ENCODE data around the gene ZNF280D. TPM values are rescaled to one million over a fixed set of nuclear protein-coding genes. Genes with fewer than 3 reads are reported as not detected.
"Not testable (repeated sequence)": the region's sequence is repeated elsewhere in the genome, so short reads cannot be mapped to it uniquely, and the experiment has no call there.

ZNF280D gene
- total RNA-seq, 2 donors from 2014 or later: 21.3 to 26.1 TPM

DNA sequence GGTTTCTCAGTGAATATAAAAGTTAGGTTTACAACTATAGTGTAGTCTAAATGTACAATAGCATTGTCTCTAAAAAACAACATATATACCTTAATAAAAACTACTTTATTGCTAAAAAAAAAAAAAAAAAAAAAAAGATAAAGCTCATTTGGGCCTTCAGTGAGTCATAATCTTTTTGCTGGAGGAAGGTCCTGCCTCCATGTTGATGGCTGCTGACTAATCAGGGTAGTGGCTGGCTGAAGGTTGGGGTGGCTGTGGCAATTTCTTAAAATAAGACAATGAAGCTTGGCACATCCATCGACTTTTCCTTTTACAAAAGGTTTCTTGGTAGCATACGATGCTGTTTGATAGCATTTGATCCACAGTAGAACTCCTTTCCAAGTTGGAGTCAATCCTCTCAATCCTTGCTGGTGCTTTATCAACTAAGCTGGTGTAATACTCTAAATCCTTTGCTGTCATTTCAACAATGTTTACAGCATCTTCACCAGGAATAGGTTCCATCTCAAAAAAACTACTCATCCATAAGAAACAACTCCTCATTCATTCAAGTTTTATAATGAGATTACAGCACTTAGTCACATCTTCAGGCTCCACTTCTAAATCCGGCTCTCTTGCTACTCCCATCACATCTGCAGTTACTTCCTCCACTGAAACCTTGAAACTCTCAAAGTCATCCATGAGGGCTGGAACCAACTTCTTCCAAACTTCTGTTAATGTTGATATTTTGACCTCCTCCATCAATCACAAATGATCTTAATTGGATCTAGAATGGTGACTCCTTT, 13.3 kb downstream of the ZNF280D start:
- DNase-seq: peak in 1 of 2 donors; percentile 19
- no peaks in the 10 kb centered on the region for H3K9me3 Mint-ChIP-seq
- H3K4me1 Mint-ChIP-seq (ENCODE audit: low read depth): peaks cover 46% of the 10 kb centered on the region
- no peaks in the 10 kb centered on the region for H3K27me3 Mint-ChIP-seq (ENCODE audit: low read depth)
- no peak overlapping the region for H3K4me3 Mint-ChIP-seq
- no peak for ATAC-seq (replicated peaks in 1 of 2)
- no peak overlapping the region for H3K27ac Mint-ChIP-seq
- peaks cover 0 to 1% of the 10 kb centered on the region in 2 donors for H3K36me3 Mint-ChIP-seq (ENCODE audit: insufficient read depth in 2 of 2)

DNA sequence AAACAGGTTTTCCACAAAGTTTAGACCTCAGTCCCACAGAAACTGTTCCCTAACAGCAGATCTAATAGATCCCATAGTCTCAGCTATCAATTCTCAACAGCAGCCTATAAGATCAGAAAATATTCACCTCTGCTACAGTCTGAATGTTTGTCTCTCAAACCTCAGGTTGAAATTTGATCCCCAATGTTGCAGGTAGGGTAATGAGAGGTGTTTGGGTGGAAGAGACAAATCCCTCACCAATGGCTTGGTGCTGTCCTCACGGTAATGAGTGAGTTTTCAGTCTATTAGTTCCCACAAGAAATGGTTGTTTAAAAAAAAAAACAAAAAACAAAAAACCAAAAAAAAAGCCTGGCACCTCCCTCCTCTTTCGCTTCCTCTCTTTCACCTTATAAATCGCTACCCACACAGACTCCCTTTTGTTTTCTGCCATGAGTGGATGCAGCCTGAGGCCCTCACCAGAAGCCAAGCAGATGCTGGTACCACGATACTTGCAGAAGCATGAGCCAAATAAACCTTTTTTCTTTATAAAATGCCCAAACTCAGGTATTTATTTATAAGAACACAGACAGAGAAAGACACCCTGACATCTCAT, 14.2 kb downstream of the ZNF280D start:
- H3K4me1 Mint-ChIP-seq (ENCODE audit: low read depth): peaks cover 37% of the 10 kb centered on the region
- H3K36me3 Mint-ChIP-seq (ENCODE audit: insufficient read depth in 2 of 2): peaks cover 0 to 1% of the 10 kb centered on the region in 2 donors
- H3K4me3 Mint-ChIP-seq: peak overlapping the region in 1 of 2 donors; percentile 17
- no peak for DNase-seq
- ATAC-seq (replicated peaks in 1 of 2): no peak
- H3K27me3 Mint-ChIP-seq (ENCODE audit: low read depth): no peaks in the 10 kb centered on the region
- H3K27ac Mint-ChIP-seq: peak overlapping the region; percentile 23
- no peaks in the 10 kb centered on the region for H3K9me3 Mint-ChIP-seq

DNA sequence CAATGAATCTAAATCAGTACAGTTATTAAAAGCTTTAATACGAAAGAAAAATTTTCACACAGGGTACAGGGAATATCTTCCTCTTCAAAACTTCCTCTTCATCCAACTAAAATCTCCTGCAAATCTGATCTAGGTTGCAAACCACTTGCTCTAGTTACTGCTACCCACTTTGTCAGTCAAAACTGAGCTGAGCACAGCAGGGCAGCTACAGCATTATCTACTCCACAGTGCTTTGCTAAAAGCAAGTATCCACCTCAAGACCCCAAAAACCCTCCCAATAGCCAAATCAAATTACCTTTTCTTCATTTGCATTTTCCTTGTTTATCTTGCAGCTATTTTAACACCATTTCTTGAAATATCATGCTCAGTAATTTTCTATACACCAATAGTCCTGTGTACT, 14.7 kb downstream of the ZNF280D start:
- DNase-seq (no peak), ATAC-seq (replicated peaks in 1 of 2) (no peak)
- Mint-ChIP-seq H3K4me1 (ENCODE audit: low read depth) (peaks cover 32% of the 10 kb centered on the region), H3K36me3 (ENCODE audit: insufficient read depth in 2 of 2) (peaks cover 0 to 1% of the 10 kb centered on the region in 2 donors), H3K9me3 (no peaks in the 10 kb centered on the region), H3K27ac (no peak overlapping the region), H3K27me3 (ENCODE audit: low read depth) (no peaks in the 10 kb centered on the region), H3K4me3 (no peak overlapping the region)

DNA sequence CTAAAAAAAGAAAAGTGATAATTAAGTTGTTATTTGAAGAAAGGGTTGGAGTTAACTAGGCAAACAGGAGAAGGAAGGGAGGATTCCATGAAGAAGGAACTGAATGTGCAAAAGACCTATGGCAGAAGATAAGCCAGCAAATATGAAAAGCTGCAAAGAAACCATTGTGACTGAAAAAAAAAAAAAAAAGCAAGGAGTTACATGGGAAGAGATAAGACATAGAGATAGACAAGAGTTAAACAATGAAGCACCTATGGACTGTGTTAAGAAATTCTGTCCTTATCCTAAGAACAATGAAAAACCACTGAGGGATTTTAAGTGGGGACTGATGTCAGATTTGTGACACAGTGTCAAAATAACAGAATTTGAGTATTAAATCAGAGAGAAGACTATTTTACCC, 17.0 kb downstream of the ZNF280D start:
- peaks cover 0 to 1% of the 10 kb centered on the region in 2 donors for H3K36me3 Mint-ChIP-seq (ENCODE audit: insufficient read depth in 2 of 2)
- H3K4me3 Mint-ChIP-seq: no peak overlapping the region
- H3K9me3 Mint-ChIP-seq: no peaks in the 10 kb centered on the region
- H3K27ac Mint-ChIP-seq: no peak overlapping the region
- no peak for ATAC-seq (replicated peaks in 1 of 2)
- DNase-seq: no peak
- H3K4me1 Mint-ChIP-seq (ENCODE audit: low read depth): peaks cover 29% of the 10 kb centered on the region
- no peaks in the 10 kb centered on the region for H3K27me3 Mint-ChIP-seq (ENCODE audit: low read depth)

DNA sequence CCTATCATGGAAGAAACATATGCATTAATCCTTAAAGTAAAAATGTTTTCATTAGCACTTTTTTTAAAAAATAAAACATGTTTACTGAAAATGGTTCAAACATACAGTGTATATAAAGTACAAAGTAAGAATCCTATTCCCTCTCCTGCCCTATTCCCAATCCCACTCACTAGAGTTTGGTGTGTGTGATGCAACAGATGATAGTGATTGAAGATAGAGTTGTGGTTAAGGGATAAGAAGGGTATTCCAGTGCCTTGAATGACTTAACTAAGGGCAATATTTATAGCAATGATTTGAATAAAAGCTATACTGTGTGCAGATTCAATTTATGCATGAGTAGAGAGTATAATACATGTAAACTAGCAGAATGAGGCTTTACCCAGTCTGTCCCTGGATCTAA, 18.1 kb downstream of the ZNF280D start:
- Mint-ChIP-seq H3K27me3 (ENCODE audit: low read depth) (no peaks in the 10 kb centered on the region), H3K4me3 (no peak overlapping the region), H3K4me1 (ENCODE audit: low read depth) (peaks cover 24% of the 10 kb centered on the region), H3K27ac (no peak overlapping the region), H3K36me3 (ENCODE audit: insufficient read depth in 2 of 2) (peaks cover 0 to 1% of the 10 kb centered on the region in 2 donors), H3K9me3 (no peaks in the 10 kb centered on the region)
- DNase-seq: no peak
- ATAC-seq (replicated peaks in 1 of 2): no peak

DNA sequence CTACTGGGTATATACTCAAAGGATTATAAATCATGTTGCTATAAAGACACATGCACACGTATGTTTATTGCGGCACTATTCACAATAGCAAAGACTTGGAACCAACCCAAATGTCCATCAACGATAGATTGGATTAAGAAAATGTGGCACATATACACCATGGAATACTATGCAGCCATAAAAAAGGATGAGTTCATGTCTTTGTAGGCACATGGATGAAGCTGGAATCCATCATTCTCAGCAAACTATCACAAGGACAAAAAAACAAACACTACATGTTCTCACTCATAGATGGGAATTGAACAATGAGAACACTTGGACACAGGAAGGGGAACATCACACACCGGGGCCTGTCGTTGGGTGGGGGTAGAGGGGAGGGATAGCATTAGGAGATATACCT, 23.8 kb downstream of the ZNF280D start:
- not testable (repeated sequence) for ATAC-seq (replicated peaks in 1 of 2); H3K27ac Mint-ChIP-seq; H3K27me3 Mint-ChIP-seq (ENCODE audit: low read depth); H3K36me3 Mint-ChIP-seq (ENCODE audit: insufficient read depth in 2 of 2); H3K9me3 Mint-ChIP-seq; H3K4me1 Mint-ChIP-seq (ENCODE audit: low read depth); DNase-seq; H3K4me3 Mint-ChIP-seq

DNA sequence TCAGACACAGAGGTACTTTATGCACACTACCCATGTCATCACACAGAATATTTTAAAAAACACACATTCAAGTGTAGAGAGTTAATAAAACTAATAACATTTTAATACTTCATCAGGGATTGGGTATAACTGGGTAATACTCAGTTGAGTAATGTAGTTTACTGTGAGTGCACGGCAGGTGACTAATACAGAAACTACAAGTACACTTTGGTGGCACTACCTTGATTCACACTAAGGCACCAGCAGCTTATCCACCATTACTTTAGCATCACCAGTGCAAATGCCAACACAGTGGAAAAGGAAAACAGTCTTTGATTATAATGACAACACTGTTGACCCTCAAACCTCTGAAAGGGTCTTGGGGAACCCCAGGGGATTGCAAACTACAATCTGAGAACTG, 33.6 kb downstream of the ZNF280D start:
- Mint-ChIP-seq H3K27ac (no peak overlapping the region), H3K4me1 (ENCODE audit: low read depth) (no peaks in the 10 kb centered on the region), H3K36me3 (ENCODE audit: insufficient read depth in 2 of 2) (peaks cover 3 to 17% of the 10 kb centered on the region in 2 donors), H3K4me3 (no peak overlapping the region), H3K9me3 (no peaks in the 10 kb centered on the region), H3K27me3 (ENCODE audit: low read depth) (no peaks in the 10 kb centered on the region)
- DNase-seq (peak in 1 of 2 donors; percentile 4), ATAC-seq (replicated peaks in 1 of 2) (peak; percentile 73 to 75)

DNA sequence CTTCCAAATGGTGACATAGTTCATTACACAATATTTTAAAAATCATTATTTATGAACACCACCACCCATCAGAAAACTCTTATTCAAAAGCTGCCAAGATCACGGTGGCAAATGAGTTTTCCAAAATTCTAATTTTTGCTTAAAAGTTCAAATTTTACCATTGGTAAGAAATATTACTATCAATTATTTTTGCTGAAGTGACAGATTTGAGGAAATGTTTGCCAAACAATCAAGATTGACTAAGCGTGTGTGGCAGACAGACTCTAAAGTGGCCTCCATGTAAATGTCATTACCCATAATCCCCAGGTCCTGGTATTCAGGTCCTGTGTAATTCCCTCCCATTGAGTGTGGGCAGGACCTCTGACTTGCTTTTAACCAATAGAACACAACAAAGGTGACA, 35.0 kb downstream of the ZNF280D start:
- peaks cover 3 to 12% of the 10 kb centered on the region in 2 donors for H3K36me3 Mint-ChIP-seq (ENCODE audit: insufficient read depth in 2 of 2)

DNA sequence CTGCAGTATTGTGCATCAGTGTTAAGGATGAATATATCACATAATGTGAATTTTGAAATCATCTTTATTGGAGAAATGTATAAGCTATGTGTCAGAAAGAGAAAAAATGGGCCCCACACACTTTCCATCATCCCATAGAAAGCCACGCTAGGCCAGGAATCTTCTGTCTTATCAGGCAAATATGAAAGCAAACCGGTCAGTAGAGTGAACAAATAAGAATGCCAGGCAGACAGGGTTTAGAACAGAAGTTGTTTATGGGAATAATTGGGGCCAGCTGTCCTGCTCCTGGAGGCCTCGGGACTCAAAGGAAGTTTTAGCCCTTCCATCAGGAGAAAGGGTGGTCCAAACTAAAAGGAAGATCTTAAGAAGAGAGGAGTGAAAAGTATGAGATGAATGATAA, 39.5 kb downstream of the ZNF280D start:
- Mint-ChIP-seq H3K4me1 (ENCODE audit: low read depth) (no peaks in the 10 kb centered on the region), H3K27ac (no peak overlapping the region), H3K4me3 (no peak overlapping the region), H3K27me3 (ENCODE audit: low read depth) (no peaks in the 10 kb centered on the region), H3K9me3 (no peaks in the 10 kb centered on the region), H3K36me3 (ENCODE audit: insufficient read depth in 2 of 2) (peaks cover 0 to 4% of the 10 kb centered on the region in 2 donors)
- DNase-seq (no peak), ATAC-seq (replicated peaks in 1 of 2) (no peak)

More for the DNA sequence above, 35.0 kb downstream of the ZNF280D start:
- DNase-seq (no peak), ATAC-seq (replicated peaks in 1 of 2) (no peak)
- H3K4me3 Mint-ChIP-seq: no peak overlapping the region
- H3K4me1 Mint-ChIP-seq (ENCODE audit: low read depth): no peaks in the 10 kb centered on the region
- no peak overlapping the region for H3K27ac Mint-ChIP-seq
- H3K9me3 Mint-ChIP-seq: no peaks in the 10 kb centered on the region
- H3K27me3 Mint-ChIP-seq (ENCODE audit: low read depth): no peaks in the 10 kb centered on the region

DNA sequence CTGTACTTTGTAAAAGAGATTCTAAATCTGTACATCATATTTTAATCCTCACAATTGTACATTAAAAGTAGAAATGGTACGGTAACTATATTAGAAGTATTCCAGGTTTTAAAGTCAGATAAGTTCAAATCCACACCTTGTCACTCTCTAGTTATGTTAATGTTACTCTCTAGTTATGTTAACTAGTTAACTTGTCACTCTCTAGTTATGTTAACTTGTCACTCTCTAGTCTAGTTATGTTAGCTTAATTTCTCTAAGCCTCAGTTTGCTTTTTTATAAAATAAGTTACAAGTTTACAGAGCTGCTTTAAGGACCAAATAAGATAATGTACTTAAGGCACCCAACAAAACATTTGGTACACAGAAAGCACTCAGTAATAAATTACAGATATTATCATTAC, 42.6 kb downstream of the ZNF280D start:
- no peak for ATAC-seq (replicated peaks in 1 of 2)
- Mint-ChIP-seq H3K36me3 (ENCODE audit: insufficient read depth in 2 of 2) (peaks cover 0 to 2% of the 10 kb centered on the region in 2 donors), H3K27ac (no peak overlapping the region), H3K4me3 (no peak overlapping the region), H3K4me1 (ENCODE audit: low read depth) (no peaks in the 10 kb centered on the region), H3K27me3 (ENCODE audit: low read depth) (no peaks in the 10 kb centered on the region), H3K9me3 (no peaks in the 10 kb centered on the region)
- DNase-seq: no peak

DNA sequence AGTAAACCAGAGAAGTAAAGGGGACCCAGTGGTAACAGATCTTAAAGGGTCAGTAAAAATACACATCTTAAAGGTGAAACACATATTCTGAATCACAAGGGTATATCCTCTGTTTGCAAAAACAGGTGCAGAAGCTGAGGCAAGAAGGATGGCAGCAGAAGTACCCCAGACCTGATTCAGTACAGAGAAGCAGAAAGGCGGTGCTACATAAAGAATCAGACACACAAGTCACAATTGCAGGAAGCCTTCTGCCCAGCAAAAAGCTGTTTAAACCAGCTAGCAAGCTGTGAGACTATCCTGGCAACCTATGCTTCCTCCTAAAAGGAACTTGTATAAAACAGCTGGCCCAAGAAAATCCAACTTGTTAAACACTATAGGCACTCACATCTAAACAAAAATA, 49.4 kb downstream of the ZNF280D start:
- Mint-ChIP-seq H3K9me3 (no peaks in the 10 kb centered on the region), H3K36me3 (ENCODE audit: insufficient read depth in 2 of 2) (peaks cover 0 to 2% of the 10 kb centered on the region in 2 donors), H3K27ac (no peak overlapping the region), H3K4me3 (no peak overlapping the region), H3K4me1 (ENCODE audit: low read depth) (no peaks in the 10 kb centered on the region), H3K27me3 (ENCODE audit: low read depth) (no peaks in the 10 kb centered on the region)
- DNase-seq (no peak), ATAC-seq (replicated peaks in 1 of 2) (no peak)

DNA sequence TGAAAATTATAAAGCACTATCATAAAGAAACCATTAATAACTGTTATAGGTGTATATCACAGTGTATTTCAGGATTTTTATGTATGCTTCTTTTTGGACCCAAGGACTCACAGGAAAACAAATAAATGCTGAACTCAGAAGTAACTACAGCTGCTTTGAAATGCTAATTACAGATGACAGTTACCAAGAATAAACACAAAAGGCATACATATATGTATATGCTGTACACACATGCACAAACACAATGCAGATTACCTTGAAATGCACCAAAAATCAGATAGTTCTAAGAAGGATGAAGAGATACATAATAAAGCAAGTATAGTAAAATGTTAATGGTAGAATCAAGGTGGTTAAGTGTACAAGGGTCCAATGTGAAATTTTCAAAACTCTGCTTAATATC, 52.2 kb downstream of the ZNF280D start:
- Mint-ChIP-seq H3K36me3 (ENCODE audit: insufficient read depth in 2 of 2) (peaks cover 0 to 4% of the 10 kb centered on the region in 2 donors), H3K4me1 (ENCODE audit: low read depth) (no peaks in the 10 kb centered on the region), H3K27ac (no peak overlapping the region), H3K9me3 (no peaks in the 10 kb centered on the region), H3K27me3 (ENCODE audit: low read depth) (no peaks in the 10 kb centered on the region), H3K4me3 (no peak overlapping the region)
- ATAC-seq (replicated peaks in 1 of 2) (no peak), DNase-seq (no peak)

DNA sequence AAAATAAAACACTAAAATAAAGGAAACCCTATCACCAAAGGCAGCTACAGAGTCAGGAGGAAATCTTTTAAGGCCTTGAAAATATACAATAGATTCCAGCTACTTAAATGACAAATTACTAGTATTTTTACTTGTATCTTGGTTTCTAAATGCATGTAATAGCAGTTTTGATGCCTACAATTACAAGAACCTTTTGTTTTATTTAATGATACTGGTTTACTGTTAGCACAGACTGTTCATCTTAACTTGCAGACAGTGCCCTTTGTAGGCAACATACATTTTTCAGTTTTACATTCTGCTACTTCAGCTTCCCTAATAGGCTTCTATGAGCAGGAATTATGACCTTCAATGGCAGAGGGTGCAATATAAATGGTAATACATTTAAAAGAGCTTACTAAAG, 54.1 kb downstream of the ZNF280D start:
- Mint-ChIP-seq H3K4me1 (ENCODE audit: low read depth) (no peaks in the 10 kb centered on the region), H3K9me3 (no peaks in the 10 kb centered on the region), H3K4me3 (no peak overlapping the region), H3K27me3 (ENCODE audit: low read depth) (no peaks in the 10 kb centered on the region), H3K36me3 (ENCODE audit: insufficient read depth in 2 of 2) (peaks cover 0 to 4% of the 10 kb centered on the region in 2 donors), H3K27ac (no peak overlapping the region)
- no peak for ATAC-seq (replicated peaks in 1 of 2)
- DNase-seq: no peak

DNA sequence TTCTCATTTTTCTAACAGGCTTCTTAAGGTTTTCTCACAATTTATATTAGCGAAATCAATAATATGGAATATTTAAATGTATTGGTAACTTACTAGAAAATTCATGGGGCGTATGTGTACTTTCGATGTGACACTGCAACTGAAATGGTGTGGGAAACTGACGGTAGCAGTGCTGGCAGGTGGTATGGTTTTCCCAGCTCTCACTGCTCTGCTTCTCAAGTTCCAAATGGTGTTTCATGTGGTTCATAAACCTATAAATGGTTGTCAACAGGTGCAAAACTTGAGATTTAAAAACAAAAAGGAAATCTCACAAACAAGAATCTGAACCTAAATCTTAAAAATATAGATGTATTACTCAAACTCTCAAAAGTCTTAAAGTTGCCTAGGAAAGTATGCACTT, 54.7 kb downstream of the ZNF280D start:
- DNase-seq (no peak), ATAC-seq (replicated peaks in 1 of 2) (no peak)
- no peak overlapping the region for H3K27ac Mint-ChIP-seq

More for the DNA sequence above, 54.7 kb downstream of the ZNF280D start:
- Mint-ChIP-seq H3K9me3 (no peaks in the 10 kb centered on the region), H3K4me3 (no peak overlapping the region), H3K4me1 (ENCODE audit: low read depth) (no peaks in the 10 kb centered on the region), H3K36me3 (ENCODE audit: insufficient read depth in 2 of 2) (peaks cover 0 to 4% of the 10 kb centered on the region in 2 donors), H3K27me3 (ENCODE audit: low read depth) (no peaks in the 10 kb centered on the region)
